Hematopoietic multipotent progenitor cell treated with erythropoietin and hydrocortisone succinate and interleukin-3 and kit ligand, for 6 days (in vitro differentiated cells): ENCODE results near the gene OPA3.

Experiments
- DNase-seq: peaks from one replicate; pipeline ENCODE4 v3.0.0-alpha.2; 2015

Gene OPA3

GRCh38 chr19:45597425-45598111, 13.0 kb upstream of the OPA3 start:
- no peak for DNase-seq

- DNase-seq = no peak
Observed at GRCh38 chr19:45595814-45596213, 11.2 kb upstream of the OPA3 start.

DNA sequence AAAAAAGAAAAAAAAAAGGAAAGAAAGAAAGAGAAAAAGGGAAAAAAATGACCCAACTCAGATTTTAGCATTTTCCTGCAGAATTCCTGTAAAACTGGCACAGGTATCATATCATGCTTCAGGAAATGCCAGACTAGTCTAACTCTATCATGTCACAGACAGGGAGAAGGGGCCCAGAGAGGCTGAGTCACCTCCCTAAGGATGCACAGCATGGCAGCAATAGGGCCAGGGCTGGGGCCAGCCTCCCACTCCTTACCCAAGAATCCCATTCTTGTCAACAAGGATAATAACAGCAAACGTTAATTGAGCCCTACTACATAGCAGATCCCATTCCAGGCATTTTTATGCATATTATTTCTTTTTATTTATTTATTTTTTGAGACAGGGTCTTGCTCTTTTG, 8.9 kb upstream of the OPA3 start:
- no peak for DNase-seq

GRCh38 chr19:45592366-45592765, 7.8 kb upstream of the OPA3 start:
- DNase-seq = no peak

- no peak for DNase-seq
Observed at GRCh38 chr19:45591638-45592005, 7.0 kb upstream of the OPA3 start.

GRCh38 chr19:45591004-45591637, 6.5 kb upstream of the OPA3 start:
- peak; percentile 70 for DNase-seq

DNA sequence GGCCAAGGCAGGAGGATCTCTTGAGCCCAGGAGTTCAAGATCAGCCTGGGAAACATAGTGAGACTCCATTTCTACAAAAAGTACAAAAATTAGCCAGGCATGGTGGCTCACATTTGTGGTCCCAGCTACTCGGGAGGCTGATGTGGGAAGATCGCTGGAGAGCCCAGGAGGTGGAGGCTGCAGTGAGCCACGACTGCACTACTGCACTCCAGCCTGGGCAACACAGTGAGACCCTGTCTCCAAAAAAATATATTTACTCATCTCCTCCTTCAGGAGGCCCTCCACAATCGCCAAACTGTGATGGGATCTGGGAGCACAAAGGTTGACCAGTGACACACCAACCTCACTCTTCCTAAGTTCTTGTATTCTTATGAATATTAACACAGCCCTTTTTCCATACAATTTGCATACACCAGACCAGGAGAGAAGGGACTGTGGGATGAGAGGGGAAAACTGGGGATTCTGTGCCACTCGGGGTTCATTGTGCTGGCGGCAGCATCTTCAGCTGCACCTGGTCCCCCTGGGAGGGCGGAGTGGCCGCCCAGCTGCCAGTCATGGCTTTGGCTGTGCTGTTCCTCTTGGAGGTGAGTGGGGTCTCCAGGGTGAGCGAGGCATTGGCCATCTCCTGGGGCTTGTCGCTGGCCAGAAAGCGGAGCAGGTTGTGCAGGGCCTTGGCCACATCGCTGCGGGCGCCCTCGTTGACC, 5.8 kb upstream of the OPA3 start:
- no peak for DNase-seq

- no peak for DNase-seq
Observed at GRCh38 chr19:45589768-45590167, 5.2 kb upstream of the OPA3 start.

- DNase-seq = no peak
Observed at GRCh38 chr19:45587873-45588272, 3.3 kb upstream of the OPA3 start.

GRCh38 chr19:45585158-45585577, 566 bp upstream of the OPA3 start:
- no peak for DNase-seq

GRCh38 chr19:45581576-45581975, 3.0 kb downstream of the OPA3 start:
- DNase-seq = no peak

DNA sequence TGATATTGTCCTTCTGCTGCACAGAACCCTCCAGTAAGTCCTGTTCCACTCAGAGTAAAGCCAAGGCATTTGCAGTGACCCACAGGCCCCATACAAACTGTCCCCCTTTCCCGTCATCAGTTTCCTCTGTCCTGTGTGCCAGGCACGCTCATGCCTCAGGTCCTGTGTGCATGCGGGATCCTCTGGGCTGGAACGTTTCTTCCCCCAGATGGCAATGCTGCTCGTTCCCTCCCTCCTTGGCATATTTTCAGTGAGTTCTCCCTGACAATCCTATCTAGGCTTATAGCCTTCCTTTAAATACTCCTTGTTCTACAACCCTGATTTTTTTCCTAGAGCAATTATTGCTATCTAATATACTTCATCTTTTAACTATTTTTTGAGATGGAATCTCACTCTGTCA, 5.7 kb downstream of the OPA3 start:
- DNase-seq = no peak

DNA sequence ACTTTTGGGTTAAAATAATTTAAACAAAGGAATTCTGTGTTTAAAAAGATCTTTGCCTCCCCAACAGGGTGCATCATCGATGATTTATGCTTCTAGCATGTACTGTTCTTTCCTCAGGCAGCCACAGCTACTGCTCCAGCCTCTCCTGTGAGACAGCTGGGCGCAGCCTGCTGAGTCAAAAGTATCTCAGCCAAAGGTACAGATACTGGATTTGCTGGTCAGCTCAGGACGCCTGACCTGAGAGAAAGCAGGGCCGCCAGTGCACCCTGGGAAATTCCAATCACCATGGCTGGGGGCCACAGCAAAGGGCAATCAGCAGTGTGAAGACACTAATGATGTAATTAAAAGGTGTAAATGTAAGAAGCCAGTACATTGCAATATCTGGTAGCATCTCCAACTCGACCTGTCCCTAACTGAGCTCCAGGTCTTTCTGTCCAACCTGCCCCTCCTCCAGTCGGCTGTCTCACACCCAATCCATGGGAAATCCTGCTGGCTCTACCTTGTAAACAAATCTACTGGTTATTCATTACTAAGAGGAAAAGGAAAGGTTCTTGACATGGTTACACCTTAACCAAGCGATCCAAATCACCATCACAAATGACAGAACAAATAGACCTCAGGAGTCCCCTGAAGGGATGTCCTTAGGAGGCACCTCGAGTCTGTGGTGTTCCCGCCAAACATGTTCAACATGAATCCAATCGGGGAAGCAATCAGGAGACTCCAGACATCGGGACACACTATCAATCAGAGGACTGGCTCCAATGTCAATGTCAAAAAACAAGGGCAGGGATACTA, 7.3 kb downstream of the OPA3 start:
- no peak for DNase-seq

DNA sequence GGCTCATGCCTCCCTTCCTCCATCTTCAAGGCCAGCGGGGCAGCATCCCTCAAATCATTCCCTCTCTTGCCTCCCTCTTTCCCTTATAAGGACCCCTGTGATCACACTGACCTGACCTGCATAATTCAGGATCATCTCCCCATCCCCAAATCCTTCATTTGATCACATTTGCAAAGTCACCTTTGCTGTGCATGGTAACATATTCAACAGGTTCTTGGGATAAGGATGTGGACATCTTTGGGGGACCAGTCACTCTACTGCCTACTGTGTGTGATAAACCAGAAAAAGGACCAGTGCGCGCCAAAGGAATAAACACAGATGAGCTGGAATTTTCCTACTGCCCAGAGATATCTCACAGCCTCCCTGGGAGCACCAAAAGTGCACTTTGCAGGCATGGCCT, 7.9 kb downstream of the OPA3 start:
- no peak for DNase-seq

DNA sequence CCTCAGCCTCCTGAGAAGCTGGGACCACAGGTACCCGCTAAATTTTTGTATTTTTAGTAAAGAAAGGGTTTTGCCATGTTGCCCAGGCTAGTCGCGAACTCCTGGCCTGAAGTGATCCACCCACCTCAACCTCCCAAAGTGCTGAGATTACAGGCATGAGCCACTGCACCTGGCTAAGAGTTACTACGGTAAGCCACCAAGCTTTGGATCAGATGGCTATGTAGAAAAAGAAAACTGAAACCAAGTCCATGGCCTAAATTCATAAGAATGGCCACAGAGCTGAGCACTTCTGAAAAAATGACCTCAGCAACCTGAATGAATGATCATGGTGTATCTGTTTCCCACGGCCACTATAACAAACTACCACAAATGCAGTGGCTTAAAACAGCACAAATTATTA, 9.4 kb downstream of the OPA3 start:
- DNase-seq = no peak

GRCh38 chr19:45574526-45574925, 10.1 kb downstream of the OPA3 start:
- no peak for DNase-seq

- no peak for DNase-seq
Observed at GRCh38 chr19:45571457-45572220, 13.0 kb downstream of the OPA3 start.

DNA sequence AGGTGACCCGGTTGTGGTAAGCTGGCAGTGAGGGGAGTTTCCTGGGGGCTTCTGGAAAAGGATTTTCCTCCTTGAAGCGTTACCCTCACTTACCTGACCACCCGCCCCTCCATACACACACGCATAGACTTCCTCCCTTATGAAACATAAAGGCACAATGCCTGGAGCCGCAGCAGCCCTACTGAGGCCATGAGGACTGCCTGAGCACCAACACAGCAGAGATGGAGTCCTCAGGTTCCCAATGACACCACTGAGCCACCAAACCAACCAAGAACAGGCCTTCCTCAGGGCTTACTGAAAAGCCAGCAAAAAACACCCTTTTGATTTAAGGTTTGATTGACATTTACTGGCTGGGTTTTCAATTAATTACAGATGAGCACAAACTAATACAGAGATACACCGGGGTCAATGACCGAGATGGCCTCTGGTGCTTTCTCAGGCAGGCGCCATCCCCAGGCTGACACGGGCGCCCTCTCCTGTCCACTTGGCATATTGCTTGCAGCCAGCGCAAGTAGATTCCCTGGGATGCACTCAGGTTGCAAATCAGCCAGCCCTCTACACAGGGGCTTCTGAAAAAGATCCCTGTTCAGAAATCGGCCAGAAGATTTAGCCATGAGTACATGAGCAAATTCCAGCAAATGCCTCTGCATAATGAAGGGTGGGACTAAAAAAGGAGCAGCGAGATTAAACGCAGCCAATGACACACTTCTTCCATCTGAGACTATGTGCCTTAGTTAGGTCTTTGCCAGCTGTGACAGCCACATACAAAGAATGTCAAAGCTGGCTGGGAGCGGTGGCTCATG, 14.8 kb downstream of the OPA3 start:
- peak; percentile 66 for DNase-seq

DNA sequence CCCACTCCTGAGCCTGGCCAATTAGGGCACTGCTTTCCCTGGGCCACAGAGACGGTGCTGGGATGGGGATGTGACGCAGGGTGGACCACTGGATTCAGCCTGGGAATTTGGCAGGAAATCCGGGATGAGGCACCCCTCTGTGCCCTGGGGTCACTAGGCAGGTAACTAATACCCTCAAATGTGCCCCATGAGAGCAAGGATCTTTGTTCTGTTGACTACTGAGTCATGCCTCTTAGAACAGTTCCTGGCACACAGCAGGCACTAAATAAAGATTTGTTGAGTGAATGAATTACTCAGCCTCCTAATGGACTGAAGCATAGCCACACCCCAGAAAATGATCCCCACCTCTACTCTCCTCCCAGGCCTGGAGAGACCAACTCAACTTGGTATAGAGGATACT, 15.9 kb downstream of the OPA3 start:
- DNase-seq = no peak

GRCh38 chr19:45567609-45568008, 17.0 kb downstream of the OPA3 start:
- DNase-seq = no peak

GRCh38 chr19:45564131-45564780, 20.3 kb downstream of the OPA3 start:
- no peak for DNase-seq
